Pons (tissue), 1 donor: ENCODE results near the gene WDR81.
"Not testable (repeated sequence)": the region's sequence is repeated elsewhere in the genome, so short reads cannot be mapped to it uniquely, and the experiment has no call there.

Experiments used
- DNase-seq: peaks from one replicate; pipeline ENCODE4 v3.0.0-alpha.2; 2016; ENCODE audit warnings: low spot score

WDR81 gene

GRCh38 chr17:1753767-1754429, 29.4 kb downstream of the WDR81 start:
- DNase-seq: no peak

GRCh38 chr17:1754430-1755112, 30.1 kb downstream of the WDR81 start:
- DNase-seq: no peak

GRCh38 chr17:1755252-1755826, 30.8 kb downstream of the WDR81 start:
- no peak for DNase-seq

- no peak for DNase-seq
These were observed 31.3 kb downstream of the WDR81 start for GRCh38 chr17:1755827-1756262.

GRCh38 chr17:1758807-1759206, 34.3 kb downstream of the WDR81 start:
- DNase-seq: peak; percentile 37

- no peak for DNase-seq
These were observed 35.0 kb downstream of the WDR81 start for GRCh38 chr17:1759529-1759928.

- no peak for DNase-seq
These were observed 37.9 kb downstream of the WDR81 start for GRCh38 chr17:1762233-1762900.

GRCh38 chr17:1762901-1763898, 38.7 kb downstream of the WDR81 start:
- peak; percentile 7 for DNase-seq

- DNase-seq: peak; percentile 43
These were observed 39.8 kb downstream of the WDR81 start for GRCh38 chr17:1764284-1764683.

- DNase-seq: not testable (repeated sequence)
These were observed 40.2 kb downstream of the WDR81 start for GRCh38 chr17:1764705-1765104.

GRCh38 chr17:1765576-1765975, 41.1 kb downstream of the WDR81 start:
- DNase-seq: no peak

GRCh38 chr17:1766382-1767135, 42.1 kb downstream of the WDR81 start:
- no peak for DNase-seq

- DNase-seq: no peak
These were observed 42.9 kb downstream of the WDR81 start for GRCh38 chr17:1767358-1767757.

- no peak for DNase-seq
These were observed 45.4 kb downstream of the WDR81 start for GRCh38 chr17:1769822-1770477.

GRCh38 chr17:1773000-1773695, 48.6 kb downstream of the WDR81 start:
- DNase-seq: not testable (repeated sequence)

- DNase-seq: no peak
These were observed 49.2 kb downstream of the WDR81 start for GRCh38 chr17:1773696-1774181.

- no peak for DNase-seq
These were observed 50.1 kb downstream of the WDR81 start for GRCh38 chr17:1774390-1775176.

GRCh38 chr17:1776328-1776727, 51.8 kb downstream of the WDR81 start:
- no peak for DNase-seq

- no peak for DNase-seq
These were observed 52.4 kb downstream of the WDR81 start for GRCh38 chr17:1776857-1777256.
